HL-60/S4 (cell line): Measurements from ENCODE around the gene MRPL11.

ENCODE experiments used
- in situ Hi-C: fragments of 300-500 bp; cut with MboI; formaldehyde crosslinking; loops from 2 replicates; pipeline ENCODE4 v1.14.3; 2022; ENCODE audit warnings: low sequenced_read_pairs

The MRPL11 gene

DNA sequence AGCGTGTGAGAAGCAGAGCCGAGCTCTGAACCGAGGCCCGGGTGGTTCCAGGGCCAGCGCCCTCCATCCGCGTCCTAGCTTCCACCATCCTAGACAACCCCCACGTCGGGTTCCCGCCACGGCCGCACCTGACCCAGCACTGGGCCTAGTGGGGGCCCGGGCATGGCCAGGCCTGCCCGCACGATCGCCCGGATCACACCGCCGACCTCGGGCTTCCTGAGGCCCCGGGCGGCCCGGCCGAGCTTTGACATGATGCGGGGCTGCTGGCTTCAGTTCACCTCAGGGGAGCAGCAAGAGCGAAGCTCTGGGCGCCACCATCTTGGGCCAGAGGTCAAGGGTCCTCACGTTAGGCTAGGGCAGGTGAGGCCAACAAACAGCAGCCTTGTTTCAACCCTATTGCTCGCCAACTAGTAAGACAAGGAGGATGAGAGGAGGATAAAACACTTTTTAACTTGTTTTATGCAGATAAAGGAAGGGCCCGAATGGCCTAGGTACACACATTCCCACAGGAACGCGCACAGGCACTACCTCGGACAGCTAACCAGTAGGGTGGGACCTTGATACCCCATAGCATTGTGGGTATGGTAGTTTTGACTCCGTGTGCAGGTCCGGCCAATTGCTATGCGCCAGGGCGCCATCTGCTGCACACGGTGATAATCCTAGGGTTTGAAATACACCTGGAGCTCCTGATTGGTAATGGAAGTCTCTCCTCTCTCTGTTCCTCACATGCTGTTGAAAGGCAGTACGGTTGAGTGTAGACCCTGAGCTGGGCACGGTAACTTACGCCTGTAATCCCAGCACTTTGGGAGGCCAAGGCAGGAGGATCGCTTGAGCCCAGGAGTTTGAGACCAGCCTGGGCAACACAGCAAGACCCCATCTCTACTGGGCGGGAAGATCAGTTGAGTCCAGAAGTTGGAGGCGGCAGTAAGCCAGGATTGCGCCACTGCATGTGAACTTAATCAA lies at the start of gene MRPL11:
MRPL11 (minus strand) TSS at position 345 of the 963 bp plus-strand sequence; CDS start at position 251, 94 bp downstream.
- in situ Hi-C loops: no loop called here

DNA sequence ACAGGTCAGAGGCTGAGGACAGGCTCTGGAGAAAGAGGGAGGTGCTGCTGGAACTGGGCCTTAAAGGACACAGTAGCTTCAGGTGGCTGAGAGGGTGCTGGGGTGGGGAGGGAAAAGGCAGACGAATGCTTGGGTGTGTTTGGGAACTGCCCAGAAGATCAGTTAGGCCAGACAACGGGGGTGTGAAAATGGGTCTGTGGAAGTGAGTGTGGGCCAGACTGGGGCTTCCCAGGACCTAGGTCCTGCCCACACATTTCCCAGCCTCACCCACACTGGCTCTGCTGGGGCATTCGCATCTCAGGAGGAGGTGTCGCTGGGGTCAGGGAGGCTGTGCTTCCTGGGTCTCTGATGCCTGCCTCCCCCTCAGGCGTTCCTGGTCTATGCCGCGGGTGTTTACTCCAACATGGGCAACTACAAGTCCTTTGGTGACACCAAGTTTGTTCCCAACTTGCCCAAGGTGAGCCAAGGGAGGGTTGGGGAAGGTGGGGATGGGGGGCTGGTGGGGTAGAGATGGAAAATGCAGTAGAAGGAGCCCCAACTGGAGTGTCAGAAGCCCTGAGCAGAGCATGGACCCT lies 46.2 kb upstream of the MRPL11 start:
- in situ Hi-C loops: no loop called here

DNA sequence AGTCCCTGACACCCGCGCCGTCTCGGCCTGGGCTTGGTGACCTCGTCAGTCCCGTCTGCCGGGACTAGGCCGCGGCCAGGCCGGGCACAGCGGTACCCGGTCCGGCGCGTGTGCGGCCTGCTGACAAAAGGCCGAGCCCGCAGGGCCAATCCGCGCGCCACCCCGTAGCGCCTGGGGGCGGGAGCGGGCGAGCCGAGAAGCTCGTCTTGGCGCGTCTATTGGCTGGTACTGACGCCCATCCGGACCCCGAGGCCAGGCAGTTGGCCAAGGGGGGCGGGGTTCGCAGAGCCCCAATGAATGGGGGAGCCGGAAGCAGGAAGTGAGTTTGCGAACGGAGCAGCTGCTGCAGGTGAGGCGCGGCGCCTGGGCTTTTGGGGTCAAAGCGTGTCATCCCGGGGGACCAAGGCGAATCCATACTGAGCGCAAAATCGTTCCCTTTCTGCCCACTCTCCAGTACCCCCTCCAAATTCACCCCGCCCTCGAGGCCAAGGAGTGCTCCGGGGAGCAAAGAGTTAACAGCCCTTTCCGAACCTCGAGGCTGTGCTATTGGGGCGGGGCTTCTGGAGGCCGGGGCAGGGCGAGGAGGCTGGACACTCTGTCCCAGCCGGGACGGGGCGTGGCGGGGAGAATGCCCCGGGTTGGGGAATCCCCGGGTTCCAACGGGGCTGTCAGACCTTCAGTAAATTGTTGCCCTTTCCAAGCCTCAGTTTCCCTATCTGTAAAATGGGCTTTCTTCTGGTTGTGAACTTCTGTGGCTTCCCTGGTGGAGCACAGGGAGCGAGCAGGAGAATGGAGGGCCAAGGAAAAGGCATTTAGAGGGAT lies 41.7 kb upstream of the MRPL11 start, which contains the start of gene DPP3:
DPP3 (plus strand) TSS at position 318 of the 822 bp plus-strand sequence. CDS start 1,767 bp downstream, outside the sequence.
- in situ Hi-C loops: no loop called here

DNA sequence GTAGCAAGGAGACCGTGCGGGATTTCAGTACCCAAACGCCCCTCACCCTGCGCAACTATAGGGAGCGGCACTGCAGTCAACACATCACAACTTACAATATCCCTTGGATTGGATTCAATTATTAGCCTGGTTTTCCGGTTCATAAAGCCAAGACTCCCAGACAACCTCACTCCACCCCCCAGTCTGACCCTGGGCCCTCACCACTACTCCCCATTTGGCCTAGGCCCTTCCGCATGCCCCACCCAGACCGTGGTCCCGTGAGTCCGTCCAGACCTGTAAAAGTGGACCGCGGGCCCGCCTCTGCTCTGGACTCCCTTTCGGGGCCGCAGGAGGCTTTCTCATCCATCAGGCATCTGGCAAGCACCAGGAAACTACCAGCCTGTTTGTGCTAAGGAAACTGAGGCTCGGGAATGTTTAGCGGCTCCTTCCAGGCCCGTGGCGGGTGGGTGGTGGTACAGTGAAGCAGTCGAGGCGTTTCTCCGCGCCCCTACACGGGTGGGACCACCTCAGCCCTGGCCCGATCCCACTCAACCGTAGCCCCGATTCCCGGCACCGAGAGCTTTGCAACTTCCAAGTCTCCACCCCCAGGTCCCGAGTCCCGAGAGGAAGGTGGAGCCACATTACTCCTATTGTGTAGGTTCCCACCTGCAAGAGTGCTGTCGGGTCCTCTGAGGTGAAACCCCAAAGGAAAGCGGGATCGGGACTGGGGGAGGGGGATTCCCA lies 40.9 kb upstream of the MRPL11 start:
- in situ Hi-C loops: no loop called here

DNA sequence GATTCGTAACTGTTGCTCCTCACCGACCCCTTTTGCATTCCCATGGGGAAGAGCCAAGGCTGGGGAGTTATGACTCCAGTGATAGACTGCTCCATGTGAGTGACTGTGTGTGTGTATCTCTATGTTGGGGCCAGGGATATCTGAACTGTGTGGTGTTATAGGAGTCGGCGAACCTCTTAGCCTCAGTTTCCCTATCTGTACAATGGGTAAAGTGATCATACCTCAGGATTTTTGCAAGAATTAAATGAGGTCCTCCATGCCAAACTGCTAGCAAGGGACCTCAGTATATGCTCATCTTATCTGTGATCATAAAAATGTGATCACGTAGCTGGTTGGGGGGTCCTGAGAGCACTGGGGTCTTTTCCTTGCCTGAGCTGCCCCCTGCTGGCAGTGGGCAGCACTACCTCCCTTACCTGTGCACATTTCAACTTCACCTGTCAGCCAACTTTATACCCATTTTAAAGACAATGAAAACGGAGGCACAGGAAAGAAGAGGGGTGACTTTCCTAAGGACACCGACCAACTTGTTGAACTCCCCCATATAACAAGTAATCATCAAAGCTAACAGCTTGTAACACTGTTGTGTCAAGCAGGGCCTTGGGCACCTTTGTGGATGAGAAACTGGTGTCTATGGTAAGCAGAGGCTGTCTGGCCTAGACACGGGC lies 40.2 kb upstream of the MRPL11 start:
- in situ Hi-C loops: no loop called here

DNA sequence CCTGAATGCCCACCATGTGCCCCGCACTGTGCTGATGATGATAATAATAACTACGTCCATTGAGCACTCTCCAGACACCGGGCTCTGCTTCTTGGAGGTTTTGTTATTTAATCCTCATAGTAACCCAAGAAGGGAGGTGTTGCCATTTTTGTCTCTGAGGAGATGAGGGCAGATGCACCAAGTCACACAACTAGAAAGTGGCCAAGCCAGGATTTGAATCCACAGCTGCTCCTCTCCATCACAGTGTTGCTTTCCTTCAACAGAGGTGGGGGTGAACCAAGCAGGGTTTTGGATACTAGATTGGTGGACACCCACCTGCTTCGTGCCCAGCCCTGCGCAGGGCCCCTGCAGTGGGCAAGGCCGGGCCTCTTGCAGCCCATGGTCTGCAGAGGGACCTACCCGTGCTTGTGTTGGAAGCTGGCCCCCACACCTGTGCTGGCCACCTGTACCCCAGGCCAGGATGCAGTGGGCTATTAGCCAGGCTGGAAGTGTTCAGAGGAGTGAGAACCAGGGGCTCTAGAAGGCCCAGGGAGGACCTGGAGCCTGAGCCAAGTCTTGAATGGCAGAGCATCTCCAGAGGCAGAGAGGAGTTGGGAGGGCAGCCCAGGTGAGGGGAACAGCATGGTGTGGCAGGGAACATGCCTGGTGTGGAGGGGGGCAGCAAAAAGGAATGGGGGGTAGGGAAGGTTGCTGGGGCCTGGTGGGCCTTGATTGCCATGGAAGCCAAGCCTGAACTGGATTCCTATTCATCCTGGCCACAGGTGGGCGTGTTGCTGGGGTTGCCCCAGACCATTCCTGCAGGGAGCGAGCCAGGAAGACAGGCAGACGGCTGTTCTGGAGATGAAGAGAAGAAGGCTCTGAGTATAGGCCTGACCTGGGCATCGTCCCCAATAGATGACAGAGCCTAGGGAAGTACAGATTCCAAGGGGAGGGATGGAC lies 38.9 kb upstream of the MRPL11 start:
- in situ Hi-C loops: no loop called here

DNA sequence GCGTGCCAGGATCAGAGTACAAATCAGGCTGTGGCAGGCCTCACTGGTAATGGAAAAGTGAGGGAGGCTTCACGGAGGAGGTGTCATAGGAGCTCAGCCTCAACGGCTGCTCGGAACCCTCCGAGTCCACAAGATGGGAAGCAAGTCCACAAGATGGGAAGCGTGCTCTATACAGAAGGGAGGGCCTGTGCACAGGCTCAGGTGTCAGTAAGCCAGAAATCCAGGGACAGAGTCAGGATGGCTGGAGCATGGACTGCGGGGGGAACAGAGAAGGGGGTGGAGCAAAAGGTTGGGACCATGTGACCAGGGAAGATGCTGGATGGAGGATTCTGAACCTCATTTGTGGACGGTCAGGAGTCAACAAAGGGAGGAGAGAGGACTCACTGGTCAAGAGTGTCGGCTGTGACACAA lies 38.2 kb upstream of the MRPL11 start:
- in situ Hi-C loops: no loop called here

DNA sequence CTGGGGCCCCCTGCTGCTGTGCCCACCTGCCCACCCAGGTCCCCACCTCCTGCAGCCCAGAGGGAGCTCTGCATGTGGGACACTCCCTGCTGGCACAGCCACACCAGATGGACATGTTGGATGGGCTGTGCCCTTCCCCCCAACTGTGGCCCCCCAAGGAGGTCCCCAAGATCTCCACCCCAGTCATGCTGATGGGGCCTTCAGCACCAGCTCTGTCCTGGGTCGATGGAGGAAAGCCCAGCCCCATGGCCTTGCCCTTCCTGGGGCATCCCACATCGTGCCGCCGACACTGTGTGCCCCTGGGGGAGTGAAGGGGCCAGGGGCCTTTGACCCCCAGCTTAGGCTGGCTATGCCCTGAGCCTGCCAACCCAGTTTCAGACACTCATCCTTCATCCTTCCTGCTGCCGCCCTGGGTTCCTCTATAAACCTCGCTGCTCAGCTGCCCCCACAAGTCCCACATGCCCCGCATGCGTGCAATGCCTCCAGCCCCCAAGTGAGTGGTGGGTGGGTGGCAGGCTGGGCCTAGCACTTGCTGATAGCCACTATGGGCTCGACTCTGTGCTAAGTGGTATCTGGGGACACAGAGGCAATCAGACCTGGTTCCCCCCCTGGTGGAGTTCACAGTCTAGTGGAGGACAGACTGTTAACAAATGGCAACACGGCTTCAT lies 37.7 kb upstream of the MRPL11 start:
- in situ Hi-C loops: no loop called here

DNA sequence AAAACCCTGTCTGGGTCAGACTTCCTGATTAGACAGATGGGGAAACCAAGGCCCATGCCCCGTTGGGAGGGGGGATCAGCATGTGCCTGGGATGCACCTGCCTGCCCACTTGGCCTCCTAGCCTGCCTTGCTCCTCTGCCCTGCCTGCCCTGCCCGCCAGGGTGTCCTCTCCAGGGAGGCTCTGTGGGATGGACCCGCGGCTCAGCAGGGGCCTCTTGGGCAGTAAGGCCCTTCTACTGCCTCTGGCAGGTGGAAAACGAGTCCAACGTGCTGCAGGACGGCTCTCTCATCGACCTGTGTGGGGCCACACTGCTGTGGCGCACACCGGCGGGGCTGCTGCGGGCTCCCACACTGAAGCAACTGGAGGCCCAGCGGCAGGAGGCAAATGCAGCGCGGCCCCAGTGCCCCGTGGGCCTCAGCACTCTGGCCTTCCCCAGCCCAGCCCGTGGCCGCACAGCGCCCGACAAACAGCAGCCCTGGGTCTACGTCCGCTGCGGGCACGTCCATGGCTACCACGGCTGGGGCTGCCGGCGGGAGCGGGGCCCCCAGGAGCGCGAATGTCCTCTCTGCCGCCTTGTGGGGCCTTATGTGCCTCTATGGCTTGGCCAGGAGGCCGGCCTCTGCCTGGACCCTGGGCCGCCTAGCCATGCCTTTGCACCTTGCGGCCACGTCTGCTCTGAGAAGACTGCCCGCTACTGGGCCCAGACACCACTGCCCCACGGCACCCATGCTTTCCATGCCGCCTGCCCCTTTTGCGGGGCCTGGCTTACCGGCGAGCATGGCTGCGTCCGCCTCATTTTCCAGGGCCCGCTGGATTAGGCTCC lies 36.9 kb upstream of the MRPL11 start:
- in situ Hi-C loops: no loop called here

DNA sequence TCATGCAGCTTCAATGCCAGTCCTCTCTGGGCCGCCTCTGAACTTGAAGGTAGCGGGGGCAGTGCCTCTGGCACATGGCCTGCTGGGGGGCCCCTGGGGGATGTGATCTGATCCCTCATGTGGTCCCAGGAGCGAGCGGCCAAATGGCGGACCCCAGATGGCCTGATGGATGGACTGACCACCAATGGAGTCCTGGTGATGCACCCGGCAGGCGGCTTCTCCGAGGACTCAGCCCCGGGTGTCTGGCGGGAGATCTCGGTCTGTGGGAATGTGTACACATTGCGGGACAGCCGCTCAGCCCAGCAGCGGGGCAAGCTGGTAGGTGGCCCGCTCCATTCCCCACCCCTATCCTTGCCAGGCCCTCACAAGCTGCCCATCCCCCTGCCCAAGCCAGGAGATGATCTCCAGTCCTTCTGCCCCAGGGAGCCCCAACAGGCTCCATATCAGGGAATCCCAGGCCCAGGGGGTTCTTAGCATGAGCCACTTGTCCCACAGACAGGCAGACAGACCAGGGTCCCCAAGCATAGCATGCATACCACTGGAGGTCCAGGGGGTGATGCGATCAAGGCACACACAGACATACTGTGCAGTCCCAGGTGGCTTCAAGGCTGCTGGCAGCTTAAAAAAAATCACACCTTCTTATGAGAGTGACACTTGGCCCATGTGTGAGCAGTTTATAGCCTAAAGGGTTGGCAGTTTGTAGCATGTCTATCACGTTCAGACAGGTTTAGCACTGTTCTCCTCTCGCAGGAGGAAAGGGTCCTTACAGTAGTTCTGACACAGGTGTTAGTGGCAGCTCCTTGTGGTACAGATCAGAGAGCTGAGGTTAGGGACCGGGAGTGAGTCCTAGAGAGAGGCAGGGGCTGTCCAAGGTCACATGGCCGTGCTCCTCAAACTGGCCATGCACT lies 35.2 kb upstream of the MRPL11 start:
- in situ Hi-C loops: no loop called here

DNA sequence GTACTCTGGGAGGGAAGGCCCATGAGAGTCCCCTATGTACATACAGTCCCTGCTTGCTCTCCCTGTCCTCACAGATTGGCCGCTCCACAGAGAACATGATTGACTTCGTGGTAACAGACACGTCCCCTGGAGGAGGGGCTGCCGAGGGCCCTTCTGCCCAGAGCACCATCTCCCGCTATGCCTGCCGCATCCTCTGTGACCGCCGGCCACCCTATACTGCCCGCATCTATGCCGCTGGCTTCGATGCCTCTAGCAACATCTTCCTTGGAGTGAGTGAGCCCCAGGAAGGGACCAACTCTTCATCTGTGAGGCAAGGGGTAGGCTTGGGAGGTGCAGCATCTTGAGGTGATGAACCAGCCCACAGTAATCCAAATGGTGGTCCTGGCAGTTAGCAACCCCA lies 34.5 kb upstream of the MRPL11 start:
- in situ Hi-C loops: no loop called here

DNA sequence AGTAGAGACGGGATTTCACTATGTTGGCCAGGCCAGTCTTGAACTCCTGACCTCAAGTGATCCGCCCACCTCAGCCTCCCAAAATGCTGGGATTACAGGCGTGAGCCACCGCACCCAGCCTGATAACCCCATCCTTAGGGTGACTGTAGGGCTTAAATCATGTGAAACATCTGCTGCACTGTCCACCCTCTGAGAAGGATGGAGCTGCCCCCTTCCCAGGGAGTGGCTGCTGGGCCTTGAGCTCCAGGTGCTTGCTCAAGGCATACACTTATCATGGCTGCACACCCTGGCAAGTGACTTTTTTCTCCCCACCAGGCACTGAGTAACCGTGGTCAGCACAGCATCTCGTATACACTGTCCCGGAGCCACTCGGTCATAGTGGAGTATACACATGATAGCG lies 33.4 kb upstream of the MRPL11 start:
- in situ Hi-C loops: no loop called here

DNA sequence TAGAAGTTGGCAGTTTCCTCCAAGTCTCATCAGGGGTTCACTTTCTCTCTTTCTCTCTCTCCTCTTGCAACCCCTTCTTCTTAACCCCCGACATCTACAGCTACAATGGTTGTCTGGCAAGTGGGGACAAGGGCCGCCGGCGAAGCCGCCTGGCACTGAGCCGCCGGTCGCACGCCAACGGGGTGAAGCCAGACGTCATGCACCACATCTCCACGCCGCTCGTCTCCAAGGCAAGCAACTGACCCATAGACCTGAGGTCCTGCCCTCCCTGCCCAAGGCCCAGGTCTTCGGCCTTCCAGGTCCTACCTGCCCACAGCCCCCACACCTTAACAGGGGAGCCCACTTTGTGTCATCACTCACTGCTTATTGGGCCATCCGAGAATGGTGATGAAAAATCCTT lies 32.5 kb upstream of the MRPL11 start:
- in situ Hi-C loops: no loop called here

DNA sequence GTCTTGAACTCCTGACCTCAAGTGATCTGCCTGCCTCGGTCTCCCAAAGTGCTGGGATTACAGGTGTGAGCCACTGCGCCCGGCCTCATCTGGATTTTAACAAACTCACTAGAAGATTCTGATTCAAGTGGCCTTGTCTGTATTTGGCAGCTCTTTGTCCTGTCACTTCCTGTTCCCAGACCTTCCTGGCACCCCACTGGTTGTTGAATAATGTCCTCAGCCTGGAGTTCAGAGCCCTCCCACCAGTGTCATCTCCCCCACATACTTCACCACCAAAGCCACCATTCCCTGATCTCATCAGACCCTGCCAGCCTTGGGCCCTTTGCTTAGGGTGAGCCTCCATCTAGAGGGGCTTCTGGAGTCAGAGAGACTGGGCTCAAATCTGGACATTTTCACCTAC lies 31.4 kb upstream of the MRPL11 start:
- in situ Hi-C loops: no loop called here

DNA sequence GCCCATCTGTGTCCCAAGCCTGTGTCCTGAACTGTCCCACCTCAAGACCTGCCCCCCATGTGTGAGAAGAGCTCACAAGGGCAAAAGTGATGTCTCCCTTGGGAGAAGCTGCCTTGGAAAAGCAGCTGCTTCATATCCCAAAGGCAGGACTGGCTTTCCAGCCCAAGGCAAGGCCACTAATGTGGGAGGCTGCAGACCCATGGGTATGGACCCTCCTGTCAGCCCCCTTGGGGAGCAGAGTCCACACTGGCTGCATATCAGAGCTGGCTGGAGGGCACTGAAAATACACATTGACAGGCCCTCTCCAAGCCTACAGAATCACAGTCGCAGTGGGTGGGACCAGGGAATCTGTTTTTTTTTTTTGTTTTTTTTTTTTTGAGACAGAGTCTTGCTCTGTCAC lies 30.8 kb upstream of the MRPL11 start:
- in situ Hi-C loops: no loop called here

DNA sequence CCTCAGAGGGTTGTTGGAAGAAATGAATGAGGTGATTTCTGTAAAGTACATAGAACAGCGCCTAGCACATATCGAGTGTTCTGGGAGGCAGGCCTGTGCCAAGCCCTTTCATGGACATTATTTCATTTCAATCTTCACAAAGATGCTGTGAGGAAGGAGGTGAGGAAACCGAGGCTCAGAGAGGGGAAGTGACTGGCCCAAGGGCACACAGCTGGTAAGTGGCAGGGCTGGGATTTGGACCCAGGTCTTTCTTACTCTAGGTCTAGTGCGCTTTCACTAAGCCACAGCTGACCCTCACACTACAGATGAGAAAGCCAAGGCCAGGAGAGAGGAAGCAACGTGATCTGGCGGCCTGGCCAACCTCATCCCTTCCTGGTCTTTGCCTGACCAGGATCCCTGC lies 30.0 kb upstream of the MRPL11 start:
- in situ Hi-C loops: no loop called here

DNA sequence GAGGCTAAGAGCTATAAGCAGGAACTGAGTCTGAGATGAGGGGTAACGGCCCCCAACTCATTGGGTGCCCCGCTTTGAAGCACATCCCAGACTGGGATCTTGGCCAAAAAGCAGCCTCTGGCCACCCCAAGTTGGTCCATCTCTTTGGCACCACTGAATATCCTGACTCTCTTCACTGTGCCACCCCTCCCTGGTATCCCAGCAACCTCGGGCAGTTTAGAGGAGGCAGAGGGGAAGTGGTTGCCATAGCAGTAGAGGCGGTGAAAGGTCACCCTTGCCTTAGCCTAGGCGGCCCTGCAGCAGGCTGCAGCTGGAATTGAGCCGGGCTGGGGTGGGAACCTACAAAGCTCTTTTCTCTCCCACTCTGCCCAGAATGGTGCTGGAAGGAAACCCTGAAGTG lies 29.1 kb upstream of the MRPL11 start:
- in situ Hi-C loops: no loop called here
